Measurements from ENCODE around the gene DTNBP1.

Gene DTNBP1

DNA sequence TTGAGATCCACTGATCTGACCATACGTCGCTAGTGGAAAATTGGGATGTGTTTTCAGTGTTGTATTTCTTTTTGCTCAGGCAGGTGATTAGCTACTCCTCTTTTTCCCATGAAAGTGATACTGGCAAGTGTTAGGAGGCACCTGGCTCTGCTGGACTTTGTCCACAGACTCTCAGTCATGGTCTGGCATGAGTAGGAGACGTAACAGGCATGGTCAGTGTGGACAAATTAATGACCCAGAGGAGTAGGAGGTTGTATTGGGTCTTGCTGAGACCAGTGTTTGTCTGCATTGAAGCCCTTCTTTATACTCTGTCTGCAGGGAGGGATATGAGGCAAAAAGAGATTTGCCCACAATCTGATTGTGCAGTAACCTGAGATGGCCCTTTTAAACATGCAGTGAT lies 178.7 kb downstream of the DTNBP1 start:
- Histone ChIP-seq H3K4me1 (ENCODE audit: control insufficient read depth, insufficient read depth, low read length) (peaks cover 9% of the 10 kb centered on the region), H3K9me3 (ENCODE audit: control insufficient read depth, insufficient read depth, low read depth, low read length) (no peaks in the 10 kb centered on the region), H3K36me3 (ENCODE audit: control insufficient read depth in 2 of 2, insufficient read depth in 1 of 2, low read length in 2 of 2) (peaks cover 0 to 23% of the 10 kb centered on the region in 2 experiments; a peak in 1 of 3 replicates), H3K4me3 (ENCODE audit: low read depth, low read length) (no peak overlapping the region), H3K27ac (ENCODE audit: extremely low read depth, low read depth, low read length) (no peak overlapping the region)
- ChIA-PET POLR2A (no interaction called here), CTCF (interaction anchor here (0.6 kb wide), 1 partner anchor 145 kb away, joined by 4 read pairs; no protein-coding TSS in a partner anchor)
- TF ChIP-seq ZNF555 (tag by site-specific recombination; conservative IDR thresholded peaks at IDR 0.05) (no peak), ZNF202 (tag by site-specific recombination; IDR thresholded peaks at IDR 0.05; ENCODE audit: borderline replicate concordance) (no peak), ZSCAN18 (tag by site-specific recombination; IDR thresholded peaks at IDR 0.05) (no peak)
- TF ChIP-seq, protein P1, sequence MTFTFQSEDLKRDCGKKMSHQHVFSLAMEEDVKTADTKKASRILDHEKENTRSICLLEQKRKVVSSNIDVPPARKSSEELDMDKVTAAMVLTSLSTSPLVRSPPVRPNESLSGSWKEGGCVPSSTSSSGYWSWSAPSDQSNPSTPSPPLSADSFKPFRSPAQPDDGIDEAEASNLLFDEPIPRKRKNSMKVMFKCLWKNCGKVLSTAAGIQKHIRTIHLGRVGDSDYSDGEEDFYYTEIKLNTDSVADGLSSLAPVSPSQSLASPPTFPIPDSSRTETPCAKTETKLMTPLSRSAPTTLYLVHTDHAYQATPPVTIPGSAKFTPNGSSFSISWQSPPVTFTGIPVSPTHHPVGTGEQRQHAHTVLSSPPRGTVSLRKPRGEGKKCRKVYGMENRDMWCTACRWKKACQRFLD (tag by site-specific recombination; IDR thresholded peaks at IDR 0.05): no peak

- peaks cover 9% of the 10 kb centered on the region for H3K4me1 ChIP-seq (ENCODE audit: control insufficient read depth, insufficient read depth, low read length)
- ChIA-PET POLR2A (no interaction called here), CTCF (interaction anchor here (1.1 kb wide), 1 partner anchor 8 kb away, joined by 5 read pairs; no protein-coding TSS in a partner anchor)
- TF ChIP-seq ZNF133 (tag by site-specific recombination; IDR thresholded peaks at IDR 0.05) (peak; percentile 82), CTCF (tag by site-specific recombination; IDR thresholded peaks at IDR 0.05) (no peak), ZNF600 (tag by site-specific recombination; IDR thresholded peaks at IDR 0.05) (no peak), INSM2 (tag by site-specific recombination; IDR thresholded peaks at IDR 0.05) (no peak), ZNF174 (tag by site-specific recombination; IDR thresholded peaks at IDR 0.05) (no peak), KLF9 (tag by site-specific recombination; IDR thresholded peaks at IDR 0.05; ENCODE audit: low read depth) (no peak), ZNF223 (tag by site-specific recombination; IDR thresholded peaks at IDR 0.05) (no peak)
- TF ChIP-seq, protein P2, sequence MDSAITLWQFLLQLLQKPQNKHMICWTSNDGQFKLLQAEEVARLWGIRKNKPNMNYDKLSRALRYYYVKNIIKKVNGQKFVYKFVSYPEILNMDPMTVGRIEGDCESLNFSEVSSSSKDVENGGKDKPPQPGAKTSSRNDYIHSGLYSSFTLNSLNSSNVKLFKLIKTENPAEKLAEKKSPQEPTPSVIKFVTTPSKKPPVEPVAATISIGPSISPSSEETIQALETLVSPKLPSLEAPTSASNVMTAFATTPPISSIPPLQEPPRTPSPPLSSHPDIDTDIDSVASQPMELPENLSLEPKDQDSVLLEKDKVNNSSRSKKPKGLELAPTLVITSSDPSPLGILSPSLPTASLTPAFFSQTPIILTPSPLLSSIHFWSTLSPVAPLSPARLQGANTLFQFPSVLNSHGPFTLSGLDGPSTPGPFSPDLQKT (IDR thresholded peaks at IDR 0.05; ENCODE audit: borderline replicate concordance, low read depth, low read length): no peak
- no peak overlapping the region for H3K4me3 ChIP-seq (ENCODE audit: low read depth, low read length)
- no peak overlapping the region for H3K27ac ChIP-seq (ENCODE audit: extremely low read depth, low read depth, low read length)
- no peaks in the 10 kb centered on the region for H3K9me3 ChIP-seq (ENCODE audit: control insufficient read depth, insufficient read depth, low read depth, low read length)
- peaks cover 0 to 12% of the 10 kb centered on the region in 2 experiments; a peak in 1 of 3 replicates for H3K36me3 ChIP-seq (ENCODE audit: control insufficient read depth in 2 of 2, insufficient read depth in 1 of 2, low read length in 2 of 2)
Measured at GRCh38 chr6:15483060-15483459, 179.8 kb downstream of the DTNBP1 start.

Data from HEK293 (cell line).